ENCODE data around the gene ATG13.
"Not testable (repeated sequence)": the region's sequence is repeated elsewhere in the genome, so short reads cannot be mapped to it uniquely, and the experiment has no call there.

Gene ATG13

GRCh38 chr11:46617134-46617971 lies at the start of gene ATG13, which contains the start of gene HARBI1:
ATG13 (plus strand) TSS chr11:46617553; CDS start chr11:46644292, 26,739 bp downstream.
HARBI1 (minus strand) TSS chr11:46617227; CDS start chr11:46616237, 990 bp downstream.
- H3K27me3 ChIP-seq (ENCODE audit: control insufficient read depth, insufficient read depth, low read length), result no peaks in the 10 kb centered on the region
- H3K4me3 ChIP-seq (ENCODE audit: low read length), result peak within 1 kb of the TSS; percentile 100
- H3K36me3 ChIP-seq (ENCODE audit: control insufficient read depth, insufficient read depth, low read length), result no peaks in the 10 kb centered on the region
- peaks cover 10% of the 10 kb centered on the region for H3K4me1 ChIP-seq (ENCODE audit: control insufficient read depth, insufficient read depth, low read length)
- peak within 1 kb of the TSS; percentile 96 for H3K27ac ChIP-seq (ENCODE audit: low read depth, low read length)
- peak within 1 kb of the TSS; percentile 99 for H3K9ac ChIP-seq (ENCODE audit: low read length)

- no peaks in the 10 kb centered on the region for H3K27me3 ChIP-seq (ENCODE audit: control insufficient read depth, insufficient read depth, low read length)
- H3K9ac ChIP-seq (ENCODE audit: low read length), result no peak overlapping the region
- no peak overlapping the region for H3K27ac ChIP-seq (ENCODE audit: low read depth, low read length)
- no peak overlapping the region for H3K4me3 ChIP-seq (ENCODE audit: low read length)
- no peaks in the 10 kb centered on the region for H3K4me1 ChIP-seq (ENCODE audit: control insufficient read depth, insufficient read depth, low read length)
- H3K36me3 ChIP-seq (ENCODE audit: control insufficient read depth, insufficient read depth, low read length), result no peaks in the 10 kb centered on the region
Observed at GRCh38 chr11:46570790-46571398, 46.5 kb upstream of the ATG13 start.

- Histone ChIP-seq H3K4me3 (ENCODE audit: low read length) (no peak overlapping the region), H3K27me3 (ENCODE audit: control insufficient read depth, insufficient read depth, low read length) (no peaks in the 10 kb centered on the region), H3K4me1 (ENCODE audit: control insufficient read depth, insufficient read depth, low read length) (no peaks in the 10 kb centered on the region), H3K36me3 (ENCODE audit: control insufficient read depth, insufficient read depth, low read length) (no peaks in the 10 kb centered on the region), H3K9ac (ENCODE audit: low read length) (no peak overlapping the region), H3K27ac (ENCODE audit: low read depth, low read length) (no peak overlapping the region)
Observed at GRCh38 chr11:46574656-46575055, 42.7 kb upstream of the ATG13 start.

GRCh38 chr11:46577058-46577457 lies 40.3 kb upstream of the ATG13 start:
- no peaks in the 10 kb centered on the region for H3K27me3 ChIP-seq (ENCODE audit: control insufficient read depth, insufficient read depth, low read length)
- no peak overlapping the region for H3K4me3 ChIP-seq (ENCODE audit: low read length)
- H3K27ac ChIP-seq (ENCODE audit: low read depth, low read length), result no peak overlapping the region
- H3K36me3 ChIP-seq (ENCODE audit: control insufficient read depth, insufficient read depth, low read length), result no peaks in the 10 kb centered on the region
- no peaks in the 10 kb centered on the region for H3K4me1 ChIP-seq (ENCODE audit: control insufficient read depth, insufficient read depth, low read length)
- H3K9ac ChIP-seq (ENCODE audit: low read length), result no peak overlapping the region

- H3K27ac ChIP-seq (ENCODE audit: low read depth, low read length), result no peak overlapping the region
- H3K4me3 ChIP-seq (ENCODE audit: low read length), result no peak overlapping the region
- H3K4me1 ChIP-seq (ENCODE audit: control insufficient read depth, insufficient read depth, low read length), result no peaks in the 10 kb centered on the region
- no peak overlapping the region for H3K9ac ChIP-seq (ENCODE audit: low read length)
- no peaks in the 10 kb centered on the region for H3K27me3 ChIP-seq (ENCODE audit: control insufficient read depth, insufficient read depth, low read length)
- no peaks in the 10 kb centered on the region for H3K36me3 ChIP-seq (ENCODE audit: control insufficient read depth, insufficient read depth, low read length)
Observed at GRCh38 chr11:46582588-46582987, 34.8 kb upstream of the ATG13 start.

- H3K27me3 ChIP-seq (ENCODE audit: control insufficient read depth, insufficient read depth, low read length); H3K36me3 ChIP-seq (ENCODE audit: control insufficient read depth, insufficient read depth, low read length); H3K27ac ChIP-seq (ENCODE audit: low read depth, low read length); H3K4me1 ChIP-seq (ENCODE audit: control insufficient read depth, insufficient read depth, low read length); H3K4me3 ChIP-seq (ENCODE audit: low read length); H3K9ac ChIP-seq (ENCODE audit: low read length): not testable (repeated sequence)
Observed at GRCh38 chr11:46583513-46583912, 33.8 kb upstream of the ATG13 start.

GRCh38 chr11:46588131-46588530 lies 29.2 kb upstream of the ATG13 start:
- peaks cover 7% of the 10 kb centered on the region for H3K4me1 ChIP-seq (ENCODE audit: control insufficient read depth, insufficient read depth, low read length)
- no peak overlapping the region for H3K9ac ChIP-seq (ENCODE audit: low read length)
- H3K27ac ChIP-seq (ENCODE audit: low read depth, low read length), result no peak overlapping the region
- H3K36me3 ChIP-seq (ENCODE audit: control insufficient read depth, insufficient read depth, low read length), result no peaks in the 10 kb centered on the region
- H3K27me3 ChIP-seq (ENCODE audit: control insufficient read depth, insufficient read depth, low read length), result no peaks in the 10 kb centered on the region
- H3K4me3 ChIP-seq (ENCODE audit: low read length), result no peak overlapping the region

GRCh38 chr11:46588915-46589314 lies 28.4 kb upstream of the ATG13 start:
- no peaks in the 10 kb centered on the region for H3K36me3 ChIP-seq (ENCODE audit: control insufficient read depth, insufficient read depth, low read length)
- H3K4me3 ChIP-seq (ENCODE audit: low read length), result no peak overlapping the region
- no peaks in the 10 kb centered on the region for H3K27me3 ChIP-seq (ENCODE audit: control insufficient read depth, insufficient read depth, low read length)
- H3K9ac ChIP-seq (ENCODE audit: low read length), result no peak overlapping the region
- peaks cover 8% of the 10 kb centered on the region for H3K4me1 ChIP-seq (ENCODE audit: control insufficient read depth, insufficient read depth, low read length)
- no peak overlapping the region for H3K27ac ChIP-seq (ENCODE audit: low read depth, low read length)

GRCh38 chr11:46590740-46591605 lies 26.4 kb upstream of the ATG13 start:
- Histone ChIP-seq H3K4me3 (ENCODE audit: low read length) (no peak overlapping the region), H3K36me3 (ENCODE audit: control insufficient read depth, insufficient read depth, low read length) (no peaks in the 10 kb centered on the region), H3K4me1 (ENCODE audit: control insufficient read depth, insufficient read depth, low read length) (peaks cover 8% of the 10 kb centered on the region), H3K27ac (ENCODE audit: low read depth, low read length) (no peak overlapping the region), H3K27me3 (ENCODE audit: control insufficient read depth, insufficient read depth, low read length) (no peaks in the 10 kb centered on the region), H3K9ac (ENCODE audit: low read length) (no peak overlapping the region)

GRCh38 chr11:46593550-46594373 lies 23.6 kb upstream of the ATG13 start, which contains the start of gene AMBRA1:
AMBRA1 (minus strand) TSS chr11:46594023; CDS start chr11:46548380, 45,643 bp downstream.
- H3K27me3 ChIP-seq (ENCODE audit: control insufficient read depth, insufficient read depth, low read length), result no peaks in the 10 kb centered on the region
- H3K4me3 ChIP-seq (ENCODE audit: low read length), result peak within 1 kb of the TSS; percentile 88
- H3K27ac ChIP-seq (ENCODE audit: low read depth, low read length), result peak within 1 kb of the TSS; percentile 28
- H3K9ac ChIP-seq (ENCODE audit: low read length), result peak within 1 kb of the TSS; percentile 69
- H3K36me3 ChIP-seq (ENCODE audit: control insufficient read depth, insufficient read depth, low read length), result no peaks in the 10 kb centered on the region
- peaks cover 8% of the 10 kb centered on the region for H3K4me1 ChIP-seq (ENCODE audit: control insufficient read depth, insufficient read depth, low read length)

GRCh38 chr11:46594374-46594700 lies 23.0 kb upstream of the ATG13 start:
- Histone ChIP-seq H3K27me3 (ENCODE audit: control insufficient read depth, insufficient read depth, low read length) (no peaks in the 10 kb centered on the region), H3K4me1 (ENCODE audit: control insufficient read depth, insufficient read depth, low read length) (peaks cover 8% of the 10 kb centered on the region), H3K36me3 (ENCODE audit: control insufficient read depth, insufficient read depth, low read length) (no peaks in the 10 kb centered on the region), H3K9ac (ENCODE audit: low read length) (no peak overlapping the region), H3K27ac (ENCODE audit: low read depth, low read length) (peak overlapping the region; percentile 28), H3K4me3 (ENCODE audit: low read length) (peak overlapping the region; percentile 88)

All from rectal smooth muscle tissue (tissue), 1 donor.